ENCODE data around the gene DIS3L2.

The DIS3L2 gene

GRCh38 chr2:232229911-232230310 is 268.4 kb downstream of the DIS3L2 start:
- no peak for DNase-seq (ENCODE audit: low read depth)

- no peak for DNase-seq (ENCODE audit: low read depth)
Observed at GRCh38 chr2:232230560-232230959, 269.0 kb downstream of the DIS3L2 start.

- no peak for DNase-seq (ENCODE audit: low read depth)
Observed at GRCh38 chr2:232231554-232231953, 270.0 kb downstream of the DIS3L2 start.

GRCh38 chr2:232232915-232233314 is 271.4 kb downstream of the DIS3L2 start:
- no peak for DNase-seq (ENCODE audit: low read depth)

GRCh38 chr2:232234922-232235615 is 273.6 kb downstream of the DIS3L2 start:
- DNase-seq (ENCODE audit: low read depth), result no peak

GRCh38 chr2:232235716-232236115 is 274.2 kb downstream of the DIS3L2 start:
- DNase-seq (ENCODE audit: low read depth), result no peak

- DNase-seq (ENCODE audit: low read depth), result no peak
Observed at GRCh38 chr2:232236200-232236599, 274.7 kb downstream of the DIS3L2 start.

- DNase-seq (ENCODE audit: low read depth), result no peak
Observed at GRCh38 chr2:232237464-232237863, 276.0 kb downstream of the DIS3L2 start.

GRCh38 chr2:232238108-232238507 is 276.6 kb downstream of the DIS3L2 start:
- DNase-seq (ENCODE audit: low read depth), result no peak

GRCh38 chr2:232238596-232238995 is 277.1 kb downstream of the DIS3L2 start:
- DNase-seq (ENCODE audit: low read depth), result no peak

GRCh38 chr2:232239951-232240681 is 278.6 kb downstream of the DIS3L2 start:
- DNase-seq (ENCODE audit: low read depth), result no peak

- DNase-seq (ENCODE audit: low read depth), result no peak
Observed at GRCh38 chr2:232240906-232241305, 279.4 kb downstream of the DIS3L2 start.

- DNase-seq (ENCODE audit: low read depth), result no peak
Observed at GRCh38 chr2:232242316-232242715, 280.8 kb downstream of the DIS3L2 start.

GRCh38 chr2:232245111-232245510 is 283.6 kb downstream of the DIS3L2 start:
- no peak for DNase-seq (ENCODE audit: low read depth)

GRCh38 chr2:232246245-232246644 is 284.7 kb downstream of the DIS3L2 start:
- DNase-seq (ENCODE audit: low read depth), result no peak

GRCh38 chr2:232249096-232249495 is 287.6 kb downstream of the DIS3L2 start:
- no peak for DNase-seq (ENCODE audit: low read depth)

GRCh38 chr2:232250246-232251175 is 289.0 kb downstream of the DIS3L2 start:
- no peak for DNase-seq (ENCODE audit: low read depth)

- no peak for DNase-seq (ENCODE audit: low read depth)
Observed at GRCh38 chr2:232255033-232255432, 293.5 kb downstream of the DIS3L2 start.

GRCh38 chr2:232260075-232260474 is 298.6 kb downstream of the DIS3L2 start:
- no peak for DNase-seq (ENCODE audit: low read depth)

- no peak for DNase-seq (ENCODE audit: low read depth)
Observed at GRCh38 chr2:232261776-232262175, 300.3 kb downstream of the DIS3L2 start.

GRCh38 chr2:232263295-232263694 is 301.8 kb downstream of the DIS3L2 start:
- DNase-seq (ENCODE audit: low read depth), result no peak

- no peak for DNase-seq (ENCODE audit: low read depth)
Observed at GRCh38 chr2:232264081-232264480, 302.6 kb downstream of the DIS3L2 start.

- DNase-seq (ENCODE audit: low read depth), result no peak
Observed at GRCh38 chr2:232265329-232265728, 303.8 kb downstream of the DIS3L2 start.

Measured in activated T-helper 1 cell treated with Interleukin-2 at 50 U/mL for 16 hours (primary cell).